ENCODE data around the gene PPM1J.

PPM1J gene

DNA sequence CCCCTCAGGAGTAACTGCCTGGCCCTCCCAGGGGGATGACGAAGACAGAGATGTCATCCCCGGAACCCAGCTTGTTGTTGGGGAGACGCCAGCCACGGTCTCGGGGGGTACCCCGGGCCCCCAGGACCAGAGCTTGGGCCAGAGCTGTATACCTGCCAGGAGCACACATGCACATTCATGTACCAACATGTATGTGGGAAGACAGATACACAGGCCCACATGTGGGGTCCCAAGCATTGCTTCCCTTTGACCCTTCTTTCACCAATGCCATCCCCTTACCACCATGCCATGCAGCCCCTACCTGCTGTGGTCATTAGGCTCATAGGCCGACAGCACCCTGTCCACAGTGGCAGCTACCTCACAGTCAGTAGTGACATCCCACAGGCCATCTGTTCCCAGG lies 5.0 kb downstream of the PPM1J start:
- TF ChIP-seq, protein P1, sequence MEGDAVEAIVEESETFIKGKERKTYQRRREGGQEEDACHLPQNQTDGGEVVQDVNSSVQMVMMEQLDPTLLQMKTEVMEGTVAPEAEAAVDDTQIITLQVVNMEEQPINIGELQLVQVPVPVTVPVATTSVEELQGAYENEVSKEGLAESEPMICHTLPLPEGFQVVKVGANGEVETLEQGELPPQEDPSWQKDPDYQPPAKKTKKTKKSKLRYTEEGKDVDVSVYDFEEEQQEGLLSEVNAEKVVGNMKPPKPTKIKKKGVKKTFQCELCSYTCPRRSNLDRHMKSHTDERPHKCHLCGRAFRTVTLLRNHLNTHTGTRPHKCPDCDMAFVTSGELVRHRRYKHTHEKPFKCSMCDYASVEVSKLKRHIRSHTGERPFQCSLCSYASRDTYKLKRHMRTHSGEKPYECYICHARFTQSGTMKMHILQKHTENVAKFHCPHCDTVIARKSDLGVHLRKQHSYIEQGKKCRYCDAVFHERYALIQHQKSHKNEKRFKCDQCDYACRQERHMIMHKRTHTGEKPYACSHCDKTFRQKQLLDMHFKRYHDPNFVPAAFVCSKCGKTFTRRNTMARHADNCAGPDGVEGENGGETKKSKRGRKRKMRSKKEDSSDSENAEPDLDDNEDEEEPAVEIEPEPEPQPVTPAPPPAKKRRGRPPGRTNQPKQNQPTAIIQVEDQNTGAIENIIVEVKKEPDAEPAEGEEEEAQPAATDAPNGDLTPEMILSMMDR (IDR thresholded peaks at IDR 0.05; ENCODE audit: borderline replicate concordance, control extremely low read depth, extremely low read depth, insufficient read depth, missing control alignments) = no peak
- in situ Hi-C loops (cut with MboI; ENCODE audit: low sequenced_read_pairs, unreplicated experiment) = loop anchor here (25.0 kb wide), 1 partner anchor 327 kb away; no protein-coding TSS in a partner anchor
- DNase-seq (ENCODE audit: low spot score) = no peak

DNA sequence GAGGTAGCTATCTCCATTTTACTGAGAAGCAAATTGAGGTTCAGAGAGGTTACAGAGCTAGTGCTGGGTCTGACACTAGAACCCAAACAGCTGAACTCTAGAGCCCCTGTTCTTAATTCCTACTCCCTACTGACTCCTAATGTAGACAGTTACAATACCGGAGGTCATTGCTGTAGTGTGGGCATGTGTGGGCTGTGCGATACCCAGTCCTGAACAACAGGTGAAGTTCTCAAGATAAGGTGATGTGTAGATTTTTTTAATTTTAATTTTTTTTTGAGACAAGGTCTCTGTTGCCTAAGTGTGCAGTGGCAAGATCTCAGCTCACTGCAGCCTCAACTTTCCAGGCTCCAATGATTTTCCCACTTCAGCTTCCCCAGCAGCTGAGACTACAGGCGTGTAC lies 6.6 kb downstream of the PPM1J start:
- in situ Hi-C loops (cut with MboI; ENCODE audit: low sequenced_read_pairs, unreplicated experiment) = loop anchor here (5.0 to 25.0 kb wide), 4 partner anchors 91 to 329 kb away; partner anchors contain the start of genes CAPZA1, ST7L and WNT2B
- no peak for DNase-seq (ENCODE audit: low spot score)
- TF ChIP-seq, protein P1 (IDR thresholded peaks at IDR 0.05; ENCODE audit: borderline replicate concordance, control extremely low read depth, extremely low read depth, insufficient read depth, missing control alignments) = no peak

DNA sequence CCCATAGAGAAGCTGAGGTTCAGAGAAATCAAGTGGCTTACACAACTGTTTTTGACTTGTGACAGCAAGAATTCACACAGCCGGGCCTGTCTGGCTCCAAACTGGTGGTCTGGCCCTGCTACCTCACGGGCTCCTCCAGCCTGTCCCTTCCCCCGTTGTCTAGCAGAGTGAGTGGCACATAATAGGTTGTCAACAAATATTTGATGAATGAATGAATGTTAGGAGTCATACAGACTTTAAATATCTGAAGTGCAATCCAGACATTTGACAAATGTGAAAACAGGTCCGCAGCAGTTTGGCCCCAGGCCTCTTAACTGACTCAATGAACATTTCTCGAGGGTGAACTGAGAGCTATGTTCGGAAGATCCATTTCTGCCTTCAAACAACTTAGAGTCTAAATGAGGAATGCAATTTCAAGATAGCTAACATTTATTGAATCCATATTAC lies 7.1 kb downstream of the PPM1J start:
- in situ Hi-C loops (cut with MboI; ENCODE audit: low sequenced_read_pairs, unreplicated experiment) = loop anchor here (5.0 to 25.0 kb wide), 4 partner anchors 91 to 329 kb away; partner anchors contain the start of genes CAPZA1, ST7L and WNT2B
- DNase-seq (ENCODE audit: low spot score) = no peak
- TF ChIP-seq, protein P1 (IDR thresholded peaks at IDR 0.05; ENCODE audit: borderline replicate concordance, control extremely low read depth, extremely low read depth, insufficient read depth, missing control alignments) = no peak

DNA sequence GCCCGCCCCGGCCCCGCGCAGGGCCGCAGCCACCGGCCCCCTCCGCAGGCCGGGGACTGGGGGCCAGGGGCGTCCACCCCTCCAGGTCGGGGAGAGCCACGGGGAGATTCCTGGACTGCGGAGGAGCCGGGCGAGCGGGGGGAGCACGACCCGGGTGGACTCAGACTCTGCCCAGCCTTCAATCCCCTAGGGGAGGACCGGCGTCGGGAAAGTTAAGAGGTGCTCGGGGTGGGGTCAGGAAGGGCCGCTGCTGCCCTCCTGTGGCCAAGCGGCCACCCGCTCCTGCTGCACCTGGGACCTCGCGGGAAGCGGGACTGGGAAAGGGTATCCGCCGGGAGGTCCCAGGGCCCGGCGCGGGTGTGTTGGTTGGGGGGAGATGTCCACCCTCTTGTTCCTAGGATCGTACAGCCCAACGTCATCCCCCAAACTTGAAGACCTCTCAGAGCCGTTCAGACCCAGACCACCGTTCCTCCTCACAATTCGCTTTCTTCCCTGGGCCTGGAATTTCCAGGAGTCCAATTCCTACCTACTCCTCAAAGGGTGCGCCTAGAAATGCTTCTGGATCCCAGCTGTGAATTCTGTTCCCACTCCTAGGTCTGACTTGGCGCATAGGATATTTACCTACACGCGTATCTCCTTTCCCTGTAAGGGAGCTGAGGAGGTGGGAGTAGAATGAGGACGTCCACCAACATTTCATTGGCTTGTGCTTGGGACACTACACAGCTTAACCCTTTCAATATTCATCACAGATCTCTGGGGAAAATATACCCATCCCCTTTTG lies 7.7 kb downstream of the PPM1J start:
- DNase-seq (ENCODE audit: low spot score) = peak; percentile 87
- TF ChIP-seq, protein P1 (IDR thresholded peaks at IDR 0.05; ENCODE audit: borderline replicate concordance, control extremely low read depth, extremely low read depth, insufficient read depth, missing control alignments) = peak; percentile 94
- in situ Hi-C loops (cut with MboI; ENCODE audit: low sequenced_read_pairs, unreplicated experiment) = loop anchor here (5.0 to 25.0 kb wide), 4 partner anchors 90 to 330 kb away; partner anchors contain the start of genes CAPZA1, ST7L and WNT2B

DNA sequence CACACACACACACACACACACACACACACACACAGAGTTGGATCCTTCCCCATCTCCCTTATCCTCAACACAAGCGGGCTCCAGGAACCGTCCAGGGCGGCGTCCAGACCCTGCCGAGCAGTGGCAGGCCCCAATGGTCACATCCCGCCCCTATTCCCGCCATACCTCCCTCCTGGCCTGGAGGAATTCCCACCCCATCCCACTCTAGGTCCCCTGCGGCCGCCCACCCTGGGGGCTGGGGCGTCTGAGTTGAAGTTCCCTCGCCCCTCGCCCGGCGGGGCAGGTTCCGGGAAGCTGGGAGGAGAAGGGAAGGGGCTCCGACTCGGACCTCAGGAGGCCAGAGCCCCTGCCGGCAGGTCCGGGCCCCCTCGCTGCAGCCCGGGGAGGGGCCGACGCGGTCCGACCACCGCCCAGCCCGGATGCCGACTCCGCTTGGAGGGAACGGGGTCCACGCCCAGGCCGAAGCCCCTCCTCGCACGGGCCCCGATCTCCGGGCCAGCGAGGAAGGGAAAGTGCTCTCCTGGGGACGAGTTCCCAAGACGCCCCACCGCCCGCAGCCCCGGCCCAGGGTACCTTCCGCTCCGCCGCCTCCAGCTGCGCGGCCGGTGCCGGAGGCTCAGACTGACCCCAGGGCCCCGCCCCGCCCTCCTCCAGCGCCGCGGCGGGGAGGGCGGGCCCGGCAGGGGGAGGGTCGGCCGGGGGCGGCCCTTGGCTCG lies 8.5 kb downstream of the PPM1J start, which contains the start of gene RHOC:
Gene RHOC, minus strand, starts transcription at position 623 of the 716 bp plus-strand sequence. CDS start 3,328 bp downstream, outside the sequence.
- in situ Hi-C loops (cut with MboI; ENCODE audit: low sequenced_read_pairs, unreplicated experiment) = loop anchor here (5.0 to 25.0 kb wide), 4 partner anchors 89 to 331 kb away; partner anchors contain the start of genes CAPZA1, ST7L and WNT2B
- TF ChIP-seq, protein P1 (IDR thresholded peaks at IDR 0.05; ENCODE audit: borderline replicate concordance, control extremely low read depth, extremely low read depth, insufficient read depth, missing control alignments) = no peak
- peak; percentile 93 for DNase-seq (ENCODE audit: low spot score)

DNA sequence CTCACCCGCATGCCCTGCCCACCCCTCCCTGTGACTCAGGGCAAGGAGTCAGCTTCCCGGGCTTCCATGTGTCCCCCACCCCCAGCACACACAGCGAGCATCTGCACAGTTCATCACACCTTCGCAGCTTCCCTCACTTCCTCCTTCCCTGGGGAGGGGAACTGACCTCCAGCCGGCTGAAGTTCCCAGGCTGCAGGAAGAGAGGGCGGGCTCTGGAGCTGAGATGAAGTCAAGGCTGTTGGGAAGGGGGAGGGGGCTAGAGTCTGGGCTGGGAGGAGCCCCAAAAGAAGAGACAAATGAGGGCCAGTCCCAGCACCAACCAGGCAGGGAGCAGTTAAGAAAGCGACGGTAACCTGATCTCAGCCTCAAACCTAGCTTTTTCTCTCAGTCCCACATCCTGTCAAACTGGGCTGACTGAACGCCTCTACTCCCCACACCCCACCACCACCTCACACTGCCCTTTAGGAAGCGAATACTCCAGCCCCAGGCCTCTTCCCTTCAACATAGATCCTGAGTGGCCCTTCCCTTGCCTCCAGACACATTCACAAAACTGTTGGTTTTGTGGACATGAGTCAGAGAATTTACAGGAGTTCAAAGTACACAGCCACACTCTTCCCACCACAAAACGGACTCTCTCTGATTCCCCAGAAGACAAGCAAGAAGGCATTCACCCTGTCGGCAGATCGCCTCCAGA lies 10.1 kb downstream of the PPM1J start:
- TF ChIP-seq, protein P1 (IDR thresholded peaks at IDR 0.05; ENCODE audit: borderline replicate concordance, control extremely low read depth, extremely low read depth, insufficient read depth, missing control alignments) = no peak
- peak; percentile 91 for DNase-seq (ENCODE audit: low spot score)
- in situ Hi-C loops (cut with MboI; ENCODE audit: low sequenced_read_pairs, unreplicated experiment) = loop anchor here (5.0 to 25.0 kb wide), 4 partner anchors 88 to 332 kb away; partner anchors contain the start of genes CAPZA1, ST7L and WNT2B
